ENCODE data around the gene CHD1L.

DNA sequence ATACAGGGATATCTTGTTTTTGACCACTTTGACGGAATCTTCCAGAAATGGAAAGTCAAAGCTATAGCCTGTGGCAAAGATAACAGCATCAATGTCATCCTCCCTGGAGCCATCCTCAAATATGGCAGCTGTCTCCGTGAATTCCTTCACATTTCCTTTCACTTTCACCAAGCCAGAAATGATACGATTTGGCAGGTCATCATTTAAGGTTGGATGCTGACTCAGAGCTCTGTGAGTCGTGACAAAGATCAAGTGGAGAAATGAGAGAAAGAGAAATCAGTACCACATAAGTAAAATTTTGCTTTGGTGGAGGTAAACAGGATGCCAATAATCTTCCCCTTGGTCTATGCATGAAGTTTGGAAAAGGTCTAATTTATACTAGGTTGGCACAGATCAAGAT, 41.2 kb upstream of the CHD1L start:
- TF ChIP-seq, protein P1, sequence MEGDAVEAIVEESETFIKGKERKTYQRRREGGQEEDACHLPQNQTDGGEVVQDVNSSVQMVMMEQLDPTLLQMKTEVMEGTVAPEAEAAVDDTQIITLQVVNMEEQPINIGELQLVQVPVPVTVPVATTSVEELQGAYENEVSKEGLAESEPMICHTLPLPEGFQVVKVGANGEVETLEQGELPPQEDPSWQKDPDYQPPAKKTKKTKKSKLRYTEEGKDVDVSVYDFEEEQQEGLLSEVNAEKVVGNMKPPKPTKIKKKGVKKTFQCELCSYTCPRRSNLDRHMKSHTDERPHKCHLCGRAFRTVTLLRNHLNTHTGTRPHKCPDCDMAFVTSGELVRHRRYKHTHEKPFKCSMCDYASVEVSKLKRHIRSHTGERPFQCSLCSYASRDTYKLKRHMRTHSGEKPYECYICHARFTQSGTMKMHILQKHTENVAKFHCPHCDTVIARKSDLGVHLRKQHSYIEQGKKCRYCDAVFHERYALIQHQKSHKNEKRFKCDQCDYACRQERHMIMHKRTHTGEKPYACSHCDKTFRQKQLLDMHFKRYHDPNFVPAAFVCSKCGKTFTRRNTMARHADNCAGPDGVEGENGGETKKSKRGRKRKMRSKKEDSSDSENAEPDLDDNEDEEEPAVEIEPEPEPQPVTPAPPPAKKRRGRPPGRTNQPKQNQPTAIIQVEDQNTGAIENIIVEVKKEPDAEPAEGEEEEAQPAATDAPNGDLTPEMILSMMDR (IDR thresholded peaks at IDR 0.05) = no peak
- TF ChIP-seq POLR2A (IDR thresholded peaks at IDR 0.05) = no peak
